Ishikawa (cell line): Measurements from ENCODE around the gene TIAM1.

Source experiments
- CEBPB ChIP-seq: IDR thresholded peaks from 2 replicates; pipeline ENCODE4 v1.6.1; 2012
- CREB1 ChIP-seq: IDR thresholded peaks from 2 replicates; pipeline ENCODE4 v1.6.1; 2012; ENCODE audit warnings: low read depth
- EGR1 ChIP-seq: IDR thresholded peaks from 2 replicates; pipeline ENCODE4 v1.6.1; 2012
- EP300 ChIP-seq: IDR thresholded peaks from 2 replicates; pipeline ENCODE4 v1.6.1; 2012; ENCODE audit warnings: borderline replicate concordance
- FOXM1 ChIP-seq: IDR thresholded peaks from 2 replicates; pipeline ENCODE4 v1.6.1; 2012; ENCODE audit warnings: low read depth, borderline replicate concordance
- NFIC ChIP-seq: IDR thresholded peaks from 2 replicates; pipeline ENCODE4 v1.6.1; 2012
- RAD21 ChIP-seq: IDR thresholded peaks from 2 replicates; pipeline ENCODE4 v1.6.1; 2012; ENCODE audit warnings: low read depth
- TAF1 ChIP-seq: IDR thresholded peaks from 2 replicates; pipeline ENCODE4 v1.6.1; 2012; ENCODE audit warnings: low read depth, mild to moderate bottlenecking
- TCF12 ChIP-seq: IDR thresholded peaks from 2 replicates; pipeline ENCODE4 v1.6.1; 2012; ENCODE audit warnings: low read depth
- TEAD4 ChIP-seq: IDR thresholded peaks from 2 replicates; pipeline ENCODE4 v1.6.1; 2012
- USF1 ChIP-seq: IDR thresholded peaks from 2 replicates; pipeline ENCODE4 v1.6.1; 2012
- YY1 ChIP-seq: IDR thresholded peaks from 2 replicates; pipeline ENCODE4 v1.6.1; 2012; ENCODE audit warnings: low read depth
- ZBTB7A ChIP-seq: IDR thresholded peaks from 2 replicates; pipeline ENCODE4 v1.6.1; 2012; ENCODE audit warnings: low read depth
- TF ChIP-seq, protein P1 (sequence below): IDR thresholded peaks from 2 replicates; pipeline ENCODE4 v1.6.1; 2012
- TF ChIP-seq, protein P2 (sequence below): IDR thresholded peaks from 2 replicates; pipeline ENCODE4 v1.6.1; 2012; ENCODE audit warnings: low read depth, mild to moderate bottlenecking

TIAM1 gene

DNA sequence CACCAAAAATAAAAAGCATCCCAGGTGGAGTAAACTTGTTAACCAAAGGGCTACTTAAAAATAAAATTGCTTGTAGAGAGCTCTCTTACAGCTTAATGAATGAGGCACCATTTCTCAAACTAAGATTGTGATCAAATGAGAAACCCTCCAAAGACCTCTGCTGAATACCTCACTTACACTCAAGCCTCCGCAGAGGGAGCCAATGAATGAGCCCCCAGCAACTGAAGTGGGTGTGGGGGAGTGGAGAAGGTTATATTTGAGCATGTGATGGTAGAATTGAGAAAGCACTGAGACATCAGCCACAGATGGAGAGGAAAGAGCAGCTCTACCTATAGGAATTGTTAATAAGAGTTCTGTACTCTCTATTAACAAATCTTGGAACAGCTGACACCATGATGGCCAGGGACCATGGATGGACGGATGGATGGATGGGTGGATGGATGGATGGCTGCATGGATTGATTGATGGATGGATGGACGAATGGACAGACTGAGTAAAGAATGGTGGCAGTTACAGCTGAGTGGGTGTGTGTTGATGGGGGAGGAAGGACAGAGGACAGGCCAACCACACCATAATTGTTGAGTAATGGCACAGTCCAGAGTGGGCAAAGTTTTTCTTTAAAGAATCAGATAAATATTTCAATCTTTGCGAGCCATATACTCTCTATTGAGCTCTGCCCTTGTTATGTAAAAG is 20.3 kb upstream of the TIAM1 start:
- TF ChIP-seq, protein P1, sequence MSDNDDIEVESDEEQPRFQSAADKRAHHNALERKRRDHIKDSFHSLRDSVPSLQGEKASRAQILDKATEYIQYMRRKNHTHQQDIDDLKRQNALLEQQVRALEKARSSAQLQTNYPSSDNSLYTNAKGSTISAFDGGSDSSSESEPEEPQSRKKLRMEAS = no peak
- TF ChIP-seq CEBPB (no peak), EGR1 (no peak), EP300 (no peak), FOXM1 (no peak), CREB1 (no peak), USF1 (no peak), RAD21 (no peak), NFIC (no peak)
- TF ChIP-seq, protein P2, sequence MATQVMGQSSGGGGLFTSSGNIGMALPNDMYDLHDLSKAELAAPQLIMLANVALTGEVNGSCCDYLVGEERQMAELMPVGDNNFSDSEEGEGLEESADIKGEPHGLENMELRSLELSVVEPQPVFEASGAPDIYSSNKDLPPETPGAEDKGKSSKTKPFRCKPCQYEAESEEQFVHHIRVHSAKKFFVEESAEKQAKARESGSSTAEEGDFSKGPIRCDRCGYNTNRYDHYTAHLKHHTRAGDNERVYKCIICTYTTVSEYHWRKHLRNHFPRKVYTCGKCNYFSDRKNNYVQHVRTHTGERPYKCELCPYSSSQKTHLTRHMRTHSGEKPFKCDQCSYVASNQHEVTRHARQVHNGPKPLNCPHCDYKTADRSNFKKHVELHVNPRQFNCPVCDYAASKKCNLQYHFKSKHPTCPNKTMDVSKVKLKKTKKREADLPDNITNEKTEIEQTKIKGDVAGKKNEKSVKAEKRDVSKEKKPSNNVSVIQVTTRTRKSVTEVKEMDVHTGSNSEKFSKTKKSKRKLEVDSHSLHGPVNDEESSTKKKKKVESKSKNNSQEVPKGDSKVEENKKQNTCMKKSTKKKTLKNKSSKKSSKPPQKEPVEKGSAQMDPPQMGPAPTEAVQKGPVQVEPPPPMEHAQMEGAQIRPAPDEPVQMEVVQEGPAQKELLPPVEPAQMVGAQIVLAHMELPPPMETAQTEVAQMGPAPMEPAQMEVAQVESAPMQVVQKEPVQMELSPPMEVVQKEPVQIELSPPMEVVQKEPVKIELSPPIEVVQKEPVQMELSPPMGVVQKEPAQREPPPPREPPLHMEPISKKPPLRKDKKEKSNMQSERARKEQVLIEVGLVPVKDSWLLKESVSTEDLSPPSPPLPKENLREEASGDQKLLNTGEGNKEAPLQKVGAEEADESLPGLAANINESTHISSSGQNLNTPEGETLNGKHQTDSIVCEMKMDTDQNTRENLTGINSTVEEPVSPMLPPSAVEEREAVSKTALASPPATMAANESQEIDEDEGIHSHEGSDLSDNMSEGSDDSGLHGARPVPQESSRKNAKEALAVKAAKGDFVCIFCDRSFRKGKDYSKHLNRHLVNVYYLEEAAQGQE = no peak

- no peak for TF ChIP-seq TAF1
- TF ChIP-seq, protein P1 = no peak
- TF ChIP-seq ZBTB7A = no peak
- no peak for TF ChIP-seq USF1
- no peak for TF ChIP-seq CREB1
- TF ChIP-seq EP300 = no peak
- no peak for TF ChIP-seq CEBPB
- TF ChIP-seq, protein P2 = no peak
- TF ChIP-seq FOXM1 = no peak
- no peak for TF ChIP-seq YY1
- TF ChIP-seq TEAD4 = no peak
- no peak for TF ChIP-seq EGR1
- no peak for TF ChIP-seq TCF12
- TF ChIP-seq NFIC = no peak
- no peak for TF ChIP-seq RAD21
Observed at GRCh38 chr21:31363720-31364119, 19.7 kb upstream of the TIAM1 start.

- TF ChIP-seq TAF1 (no peak), YY1 (no peak), EGR1 (no peak), ZBTB7A (no peak), RAD21 (no peak), FOXM1 (no peak), CEBPB (no peak), EP300 (no peak), TEAD4 (no peak), NFIC (no peak), USF1 (no peak), CREB1 (no peak), TCF12 (no peak)
- TF ChIP-seq, protein P1 = no peak
- TF ChIP-seq, protein P2 = no peak
Observed at GRCh38 chr21:31360717-31361116, 16.7 kb upstream of the TIAM1 start.

GRCh38 chr21:31358158-31358557 is 14.1 kb upstream of the TIAM1 start:
- TF ChIP-seq CEBPB (no peak), TCF12 (no peak), FOXM1 (no peak)
